ENCODE data around the gene IHH.

Gene IHH

GRCh38 chr2:219060821-219061791 lies at the start of gene IHH:
Gene IHH (minus strand): TSS chr2:219060921. CDS start chr2:219060467, 454 bp downstream.
- DNase-seq (ENCODE audit: low read depth in 4 of 4, low spot score in 1 of 4), result no peak

GRCh38 chr2:219109471-219109870 lies 48.8 kb upstream of the IHH start:
- peak in 3 of 4 experiments; percentile 9 to 32 (median 14) for DNase-seq (ENCODE audit: low read depth in 4 of 4, low spot score in 1 of 4)

- DNase-seq (ENCODE audit: low read depth in 4 of 4, low spot score in 1 of 4), result no peak
These were observed 47.0 kb upstream of the IHH start for GRCh38 chr2:219107758-219108157.

GRCh38 chr2:219106251-219106650 lies 45.5 kb upstream of the IHH start:
- DNase-seq (ENCODE audit: low read depth in 4 of 4, low spot score in 1 of 4), result no peak

GRCh38 chr2:219104107-219105035 lies 43.6 kb upstream of the IHH start:
- DNase-seq (ENCODE audit: low read depth in 4 of 4, low spot score in 1 of 4), result no peak

GRCh38 chr2:219099329-219099728 lies 38.6 kb upstream of the IHH start:
- DNase-seq (ENCODE audit: low read depth in 4 of 4, low spot score in 1 of 4), result no peak

- DNase-seq (ENCODE audit: low read depth in 4 of 4, low spot score in 1 of 4), result no peak
These were observed 34.8 kb upstream of the IHH start for GRCh38 chr2:219095406-219095935.

GRCh38 chr2:219094171-219094570 lies 33.5 kb upstream of the IHH start:
- no peak for DNase-seq (ENCODE audit: low read depth in 4 of 4, low spot score in 1 of 4)

- no peak for DNase-seq (ENCODE audit: low read depth in 4 of 4, low spot score in 1 of 4)
These were observed 29.9 kb upstream of the IHH start for GRCh38 chr2:219090436-219091299.

- DNase-seq (ENCODE audit: low read depth in 4 of 4, low spot score in 1 of 4), result no peak
These were observed 28.6 kb upstream of the IHH start for GRCh38 chr2:219089330-219089729.

- no peak for DNase-seq (ENCODE audit: low read depth in 4 of 4, low spot score in 1 of 4)
These were observed 27.1 kb upstream of the IHH start for GRCh38 chr2:219087848-219088247.

- no peak for DNase-seq (ENCODE audit: low read depth in 4 of 4, low spot score in 1 of 4)
These were observed 26.6 kb upstream of the IHH start for GRCh38 chr2:219087361-219087760.

GRCh38 chr2:219086196-219086595 lies 25.5 kb upstream of the IHH start:
- no peak for DNase-seq (ENCODE audit: low read depth in 4 of 4, low spot score in 1 of 4)

GRCh38 chr2:219084791-219085190 lies 24.1 kb upstream of the IHH start:
- no peak for DNase-seq (ENCODE audit: low read depth in 4 of 4, low spot score in 1 of 4)

GRCh38 chr2:219082332-219082958 lies 21.7 kb upstream of the IHH start:
- DNase-seq (ENCODE audit: low read depth in 4 of 4, low spot score in 1 of 4), result no peak

- DNase-seq (ENCODE audit: low read depth in 4 of 4, low spot score in 1 of 4), result no peak
These were observed 21.1 kb upstream of the IHH start for GRCh38 chr2:219081701-219082331.

- no peak for DNase-seq (ENCODE audit: low read depth in 4 of 4, low spot score in 1 of 4)
These were observed 20.4 kb upstream of the IHH start for GRCh38 chr2:219081096-219081495.

- DNase-seq (ENCODE audit: low read depth in 4 of 4, low spot score in 1 of 4), result no peak
These were observed 18.7 kb upstream of the IHH start for GRCh38 chr2:219079417-219079816.

GRCh38 chr2:219078951-219079350 lies 18.2 kb upstream of the IHH start:
- no peak for DNase-seq (ENCODE audit: low read depth in 4 of 4, low spot score in 1 of 4)

GRCh38 chr2:219078126-219078525 lies 17.4 kb upstream of the IHH start:
- no peak for DNase-seq (ENCODE audit: low read depth in 4 of 4, low spot score in 1 of 4)

All from stimulated activated CD4-positive, alpha-beta T cell treated with anti-CD3 and anti-CD28 coated beads, Interleukin-1b, Interleukin-23, amount 100 ng/mL, for 24 hours (primary cell).